GM19238 (cell line): ENCODE measurements around the gene CHRNG.

Source experiments
- DNase-seq: peaks from one replicate; pipeline ENCODE4 v3.0.0; 2011; ENCODE audit warnings: low spot score; ENCODE audit not compliant: insufficient read length

CHRNG gene

DNA sequence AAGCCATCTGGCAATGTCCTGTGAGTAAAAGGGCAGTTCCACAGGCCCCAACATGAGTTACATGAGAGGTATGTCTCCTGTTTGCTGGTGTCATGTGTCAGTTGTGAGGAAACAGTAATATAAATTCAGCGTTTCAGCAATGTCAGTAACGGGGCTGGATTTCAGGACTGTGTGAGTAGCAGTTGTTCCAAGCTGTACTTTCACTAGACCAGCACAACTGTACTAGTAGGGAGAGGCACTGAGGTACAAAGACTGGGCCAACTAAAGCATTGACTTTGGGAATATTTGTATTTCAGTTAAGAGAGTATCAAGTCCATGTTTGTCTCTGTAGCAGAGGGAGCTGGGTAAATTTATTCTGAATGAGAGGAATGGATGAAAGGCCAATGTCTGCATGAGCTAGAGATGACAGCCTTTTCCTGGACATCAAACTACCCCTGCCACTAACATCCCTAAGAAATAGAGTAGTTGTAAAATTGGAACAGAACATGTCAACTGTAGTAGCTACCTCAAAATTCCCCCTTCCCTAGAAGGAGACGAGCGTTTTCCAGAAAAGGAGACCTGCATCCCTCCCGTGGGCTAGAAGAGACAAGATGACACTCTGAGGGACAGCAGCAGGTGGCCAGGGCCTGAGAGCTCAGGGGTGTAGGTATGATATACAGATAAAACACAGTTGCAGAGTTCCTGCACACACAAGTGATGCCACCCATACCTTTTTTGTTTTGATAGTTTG, 35.3 kb downstream of the CHRNG start:
- no peak for DNase-seq

DNA sequence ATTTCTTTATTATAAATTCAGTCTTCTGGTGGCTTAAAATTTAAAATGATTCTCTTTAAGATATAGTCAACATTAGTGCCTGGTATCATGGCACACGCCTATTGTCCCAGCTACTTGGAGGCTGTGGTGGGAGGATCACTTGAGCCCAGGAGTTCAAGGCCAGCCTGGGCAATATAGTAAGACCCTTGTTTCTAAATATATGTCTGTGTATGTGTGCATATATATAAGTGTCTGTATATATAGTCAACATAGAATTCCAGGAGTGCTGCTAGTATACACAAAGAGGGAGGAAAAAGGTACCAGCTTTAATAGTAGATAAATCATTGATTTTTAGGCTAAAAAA, 35.9 kb downstream of the CHRNG start:
- no peak for DNase-seq

DNA sequence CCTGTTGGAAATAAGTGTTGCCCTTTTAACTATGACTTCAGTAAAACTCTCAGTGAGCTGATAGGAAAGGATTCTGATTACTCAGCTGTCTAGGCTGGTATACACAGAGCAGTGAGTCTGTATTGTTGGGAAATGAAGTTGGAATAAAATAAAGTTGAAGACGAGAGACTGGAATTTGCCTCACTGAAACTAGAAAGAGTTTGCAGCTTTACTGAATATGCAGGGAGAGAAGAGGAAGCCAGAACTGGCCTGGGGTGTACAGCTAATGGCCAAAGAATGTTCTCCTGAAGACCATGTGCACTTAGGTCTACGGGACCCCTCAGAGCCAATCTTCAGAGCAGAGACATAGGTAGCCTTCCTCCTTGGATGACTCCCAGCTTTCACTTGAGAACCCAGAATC, 37.5 kb downstream of the CHRNG start:
- no peak for DNase-seq

DNA sequence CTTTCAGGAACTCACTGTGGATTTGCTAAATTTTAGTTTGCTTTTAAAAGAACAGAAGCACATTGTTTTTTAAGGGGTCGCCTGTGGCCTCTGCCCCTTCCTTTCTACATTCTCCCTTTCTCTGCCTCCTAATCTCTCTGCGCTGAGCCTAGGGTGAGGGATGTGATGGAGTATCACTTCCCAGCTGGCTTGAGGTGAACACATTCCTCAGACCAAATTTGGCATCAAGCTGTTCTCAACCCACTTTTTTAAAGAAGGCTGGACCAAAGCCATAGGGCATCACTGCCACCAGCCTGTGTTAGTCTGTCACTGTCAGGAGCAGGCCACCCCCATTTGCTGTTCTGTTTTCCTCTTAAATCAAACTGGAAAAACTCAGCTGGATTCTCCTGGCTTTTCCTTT, 38.3 kb downstream of the CHRNG start:
- DNase-seq = no peak

DNA sequence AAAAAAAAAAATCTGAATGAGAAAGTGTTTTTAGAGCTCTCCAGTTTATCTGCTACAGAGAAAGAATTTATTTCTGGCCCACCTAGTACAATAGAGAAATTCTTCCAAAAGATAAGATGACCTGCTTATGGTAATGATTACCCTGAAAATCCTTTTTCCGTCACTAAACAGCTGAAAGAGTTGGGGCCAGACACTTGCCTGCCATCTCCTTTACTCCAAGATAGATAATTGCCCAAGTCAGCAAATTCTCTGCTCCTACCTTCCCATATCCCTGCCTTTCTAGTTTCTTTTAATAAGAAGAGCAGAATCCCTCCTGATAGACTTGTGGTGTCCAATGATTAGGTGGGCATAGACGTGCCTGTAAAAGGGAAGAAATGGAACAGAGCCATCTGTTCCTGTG, 39.1 kb downstream of the CHRNG start:
- no peak for DNase-seq

DNA sequence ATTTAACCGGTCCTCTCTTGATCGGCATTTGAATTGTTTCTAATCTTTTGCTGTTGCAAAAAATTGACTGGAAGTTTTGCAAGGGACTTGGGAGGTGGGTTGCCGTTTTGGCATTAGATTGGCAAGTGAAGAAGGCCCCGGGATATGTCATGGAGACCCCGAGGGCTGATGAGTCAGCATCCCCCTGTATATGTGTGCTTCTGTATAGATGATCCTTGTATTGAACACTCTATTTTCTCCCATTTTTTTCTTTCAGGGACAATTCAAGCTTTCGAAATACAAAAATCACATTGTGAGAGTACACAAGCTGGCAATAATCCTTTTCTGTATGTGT, 41.1 kb downstream of the CHRNG start:
- DNase-seq = no peak

DNA sequence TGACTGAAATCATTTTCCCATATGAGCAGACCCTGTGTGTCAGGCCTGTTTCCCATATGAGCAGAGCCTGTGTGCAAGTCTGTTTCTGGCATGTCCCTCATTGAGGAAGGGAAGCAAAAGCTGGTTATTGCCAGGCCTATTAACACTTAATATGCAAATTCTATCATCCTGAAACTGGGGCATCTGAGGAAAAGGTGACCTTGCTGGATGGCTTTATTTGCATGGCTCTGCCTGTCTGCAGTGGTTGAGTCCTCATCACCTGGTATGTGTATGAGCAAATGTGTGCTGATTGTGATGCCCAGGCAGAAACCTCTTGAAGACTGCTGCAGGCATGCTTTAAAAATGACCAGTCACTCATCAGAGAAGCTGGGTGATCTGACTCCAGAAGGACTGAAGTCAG, 42.2 kb downstream of the CHRNG start:
- no peak for DNase-seq

DNA sequence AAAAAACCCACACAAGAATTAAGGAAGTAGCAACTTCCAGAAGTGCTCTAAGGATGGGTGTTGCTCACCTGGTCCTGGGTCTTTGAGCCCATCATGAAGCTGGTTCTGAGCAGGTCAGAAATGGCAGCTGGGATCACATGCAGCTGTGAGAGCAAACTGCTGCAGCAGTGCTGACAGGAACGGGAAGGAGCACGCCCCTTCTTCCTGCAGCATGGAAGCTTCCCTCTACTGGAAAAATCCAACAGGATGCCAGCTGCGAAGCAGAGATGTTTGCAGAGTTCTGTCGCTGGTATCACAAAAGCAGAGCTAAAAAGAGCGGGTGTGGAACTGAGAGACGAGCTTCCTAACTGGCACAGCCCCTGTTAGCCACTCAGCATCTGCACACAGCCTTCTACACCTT, 44.7 kb downstream of the CHRNG start:
- DNase-seq = no peak

DNA sequence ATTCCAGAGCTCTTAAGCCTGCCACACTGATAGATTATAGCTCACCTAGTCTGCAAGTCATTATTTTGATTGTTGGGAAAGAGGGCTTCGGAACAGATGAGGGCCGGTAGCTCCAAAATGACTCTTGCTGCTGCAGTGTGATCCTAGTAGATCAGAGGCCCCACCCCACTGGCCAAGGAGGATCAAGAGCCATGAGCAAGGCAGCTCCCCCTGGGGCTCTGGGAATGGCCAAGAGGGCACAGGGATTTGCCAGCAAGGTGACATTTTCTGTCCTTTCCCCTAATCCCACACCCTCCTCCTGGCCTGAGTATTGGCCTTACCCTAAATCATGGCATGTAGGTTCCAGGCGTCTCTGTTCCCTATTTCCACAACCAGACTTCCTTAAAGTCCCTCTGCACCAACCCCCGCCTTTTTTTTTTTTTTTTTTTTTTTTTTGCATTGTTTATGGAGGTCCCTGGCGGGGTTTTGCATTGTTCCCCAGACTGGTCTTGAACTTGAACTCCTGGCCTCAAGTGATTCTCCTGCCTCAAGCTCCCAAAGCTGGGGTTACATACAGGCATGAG, 47.5 kb downstream of the CHRNG start:
- no peak for DNase-seq

DNA sequence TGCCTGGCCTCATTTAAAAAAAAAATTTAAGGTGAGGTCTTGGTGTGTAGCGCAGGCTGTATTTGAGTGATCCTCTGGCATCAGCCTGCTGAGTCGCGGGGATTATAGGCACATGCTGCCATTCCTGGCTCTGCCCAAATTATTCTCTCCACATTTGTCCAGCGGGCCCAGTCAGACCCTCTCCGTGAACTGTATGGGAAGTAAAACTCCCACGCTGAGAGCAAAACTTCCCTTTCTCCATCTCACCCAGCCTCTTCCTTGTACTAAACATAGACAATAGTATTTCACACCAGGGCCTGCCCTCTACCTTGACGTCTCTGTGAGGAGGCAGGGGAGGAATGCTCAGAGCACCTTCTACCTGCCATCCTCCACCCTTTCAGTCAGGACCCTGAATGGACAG, 48.0 kb downstream of the CHRNG start:
- DNase-seq = no peak

DNA sequence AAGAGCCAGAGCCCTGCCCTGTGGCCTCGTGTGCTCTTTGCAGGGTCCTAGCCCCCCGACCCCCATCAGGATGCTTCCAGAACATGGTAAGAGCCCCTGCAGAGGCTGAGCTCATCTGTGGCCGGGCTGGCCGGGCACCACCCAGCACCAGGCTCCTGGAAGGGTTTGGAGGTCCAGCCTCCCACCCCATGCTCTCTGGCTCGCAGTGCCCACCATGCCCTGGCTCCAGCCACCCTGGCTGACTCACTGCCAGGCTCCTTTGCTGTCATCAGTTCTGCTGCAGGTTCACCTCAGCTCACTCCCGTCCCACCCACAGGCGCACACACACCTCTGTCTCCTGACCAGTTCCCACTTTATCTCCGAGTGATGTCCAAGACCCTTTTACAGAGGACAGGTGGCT, 48.5 kb downstream of the CHRNG start:
- no peak for DNase-seq

DNA sequence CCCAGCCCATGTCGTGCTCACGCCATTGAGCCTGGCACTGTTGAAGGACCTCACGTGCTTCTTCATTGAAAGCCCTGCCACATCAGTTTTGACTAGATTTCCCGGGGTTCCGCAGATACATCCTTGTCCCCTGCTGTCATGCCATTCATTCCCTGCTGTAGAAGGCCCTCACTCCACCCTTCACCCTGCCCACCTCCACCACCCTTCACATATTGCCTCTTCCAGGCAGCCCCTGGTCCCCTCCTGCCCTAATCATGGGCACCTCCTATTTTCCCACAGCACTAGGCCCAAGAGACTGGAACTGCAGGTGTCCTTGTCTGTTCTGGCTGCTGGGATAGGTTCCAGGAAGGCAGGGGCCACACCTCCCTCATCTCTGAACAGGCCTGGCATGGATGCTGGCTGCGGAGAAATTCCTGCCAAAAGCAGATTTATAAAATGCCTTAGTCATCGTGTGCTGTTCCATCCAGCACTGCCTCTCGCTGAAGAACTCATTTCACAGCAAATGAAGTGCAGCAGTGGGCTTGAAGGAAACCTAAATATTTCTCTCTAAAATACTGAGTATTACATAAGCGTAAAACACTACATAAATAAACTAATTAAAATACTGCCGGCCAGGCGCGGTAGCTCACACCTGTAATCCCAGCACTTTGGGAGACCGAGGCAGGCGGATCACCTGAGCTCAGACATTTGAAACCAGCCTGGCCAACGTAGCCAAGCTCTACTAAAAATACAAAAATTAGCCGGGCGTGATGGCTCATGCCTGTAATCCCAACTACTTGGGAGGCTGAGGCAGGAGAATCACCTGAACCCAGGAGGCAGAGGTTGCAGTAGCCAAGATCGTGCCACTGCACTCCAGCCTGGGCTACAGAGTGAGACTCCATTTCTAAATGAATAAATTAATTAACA, 49.4 kb downstream of the CHRNG start:
- no peak for DNase-seq

DNA sequence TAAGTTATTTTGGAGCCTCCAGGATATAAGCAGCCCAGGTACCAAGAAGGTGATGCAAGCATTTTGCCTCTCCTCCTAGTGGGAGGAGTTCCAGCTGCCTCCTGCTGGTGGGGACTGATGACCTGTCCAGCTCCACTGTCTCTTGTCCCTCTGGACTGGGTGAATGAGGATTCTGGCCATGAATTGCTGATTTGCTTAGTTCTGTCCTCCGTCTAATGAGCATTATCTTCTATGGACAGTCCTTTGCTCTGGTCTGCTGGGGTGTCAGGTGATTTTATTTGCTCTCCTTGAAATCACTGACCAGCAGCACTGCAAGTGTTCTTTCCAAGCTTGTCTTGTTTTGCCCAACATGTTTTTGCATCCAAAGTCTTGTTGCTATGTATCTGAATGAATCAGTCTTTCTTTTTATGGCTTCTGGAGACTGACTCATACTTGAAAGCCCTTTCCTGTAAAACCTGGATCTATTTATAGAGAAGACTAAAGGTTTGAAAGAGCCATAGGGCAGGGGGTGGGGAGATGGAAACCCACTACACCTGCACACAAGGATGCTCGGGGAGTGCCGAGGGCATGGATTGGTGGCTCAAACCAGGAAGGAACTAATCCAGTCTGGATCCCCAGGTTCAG, 53.4 kb downstream of the CHRNG start:
- no peak for DNase-seq

DNA sequence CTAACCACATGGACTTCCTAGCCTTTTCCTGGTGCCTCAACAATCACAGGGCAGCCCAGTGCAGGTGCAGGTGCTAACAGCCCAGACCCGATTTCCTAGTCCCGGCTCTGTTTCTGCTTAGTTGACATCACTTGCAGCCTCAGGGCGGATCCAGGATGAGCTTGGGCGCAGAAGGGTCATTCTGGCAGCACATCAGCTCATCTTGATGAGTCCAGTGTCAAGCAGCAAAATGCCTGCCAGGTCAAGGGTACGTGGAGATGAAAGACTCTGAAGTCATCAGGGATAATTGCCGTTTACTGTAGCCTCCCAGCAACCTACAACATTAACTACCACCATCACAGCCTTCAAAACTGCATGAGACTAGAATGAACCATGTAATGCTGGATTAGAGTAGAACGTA, 54.5 kb downstream of the CHRNG start:
- no peak for DNase-seq
